Measurements from ENCODE around the gene ZNF444.

- no peak for TF ChIP-seq POLR2A (IDR thresholded peaks at IDR 0.05; ENCODE audit: low read length)
- no peak for TF ChIP-seq GATA1 (IDR thresholded peaks at IDR 0.05; ENCODE audit: low read depth, low read length)
These were observed 26.9 kb upstream of the ZNF444 start for GRCh38 chr19:56114051-56114777.
